ENCODE measurements around the gene C10orf143.
A peak's percentile ranks its signal among the peaks of the same experiment; 100 is the strongest.

Gene C10orf143

DNA sequence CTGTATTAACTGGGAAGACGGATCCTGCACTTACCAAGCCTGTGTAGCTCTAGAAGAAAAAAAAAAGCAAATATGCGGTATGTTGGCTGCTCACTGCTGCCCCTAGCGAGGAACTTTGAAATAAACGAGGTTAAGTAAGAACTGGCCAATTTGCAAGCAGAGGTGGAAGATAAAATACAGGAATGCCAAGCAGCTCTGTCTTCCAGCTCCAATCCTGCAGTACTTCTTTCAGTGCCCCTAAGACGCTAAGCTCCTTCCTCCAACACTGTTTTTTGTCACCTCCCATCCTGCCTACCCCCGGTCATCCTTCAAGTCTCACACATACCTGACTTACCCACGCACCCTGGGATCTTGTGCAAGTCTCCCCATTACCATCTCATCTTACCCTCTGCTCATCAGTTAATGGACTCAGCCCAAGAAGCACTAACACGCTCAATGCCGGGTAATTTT lies 809 bp downstream of the C10orf143 start (continued):
- TF ChIP-seq ZBTB49 (tag by site-specific recombination; IDR thresholded peaks at IDR 0.05; ENCODE audit: low read depth) (no peak), ZNF580 (tag by site-specific recombination; IDR thresholded peaks at IDR 0.05) (peak; percentile 58; the same call in 1 of the 2 replicates), ZFHX2 (tag by site-specific recombination; conservative IDR thresholded peaks at IDR 0.05) (peak; percentile 70), ZNF76 (tag by site-specific recombination; IDR thresholded peaks at IDR 0.05; ENCODE audit: borderline replicate concordance, low read depth) (no peak), ZNF560 (tag by site-specific recombination; IDR thresholded peaks at IDR 0.05; ENCODE audit: borderline replicate concordance) (no peak), ZNF585B (tag by site-specific recombination; IDR thresholded peaks at IDR 0.05) (no peak), ZNF660 (tag by site-specific recombination; IDR thresholded peaks at IDR 0.05) (peak; percentile 30; the same call in 1 of the 2 replicates), ZNF629 (tag by site-specific recombination; IDR thresholded peaks at IDR 0.05) (no peak), KLF7 (tag by site-specific recombination; IDR thresholded peaks at IDR 0.05; ENCODE audit: borderline replicate concordance) (no peak), ZNF23 (tag by site-specific recombination; IDR thresholded peaks at IDR 0.05; ENCODE audit: borderline replicate concordance) (no peak), ZNF184 (tag by site-specific recombination; IDR thresholded peaks at IDR 0.05) (no peak), ZNF366 (tag by site-specific recombination; conservative IDR thresholded peaks at IDR 0.05) (peak; percentile 52; the same call in 1 of the 2 replicates), ZNF350 (tag by site-specific recombination; IDR thresholded peaks at IDR 0.05) (no peak), EGR2 (tag by site-specific recombination; IDR thresholded peaks at IDR 0.05; ENCODE audit: low read depth) (peak; percentile 66), MZF1 (tag by site-specific recombination; IDR thresholded peaks at IDR 0.05; ENCODE audit: borderline replicate concordance) (peak; percentile 55; the same call in 1 of the 2 replicates), ZBTB11 (tag by site-specific recombination; conservative IDR thresholded peaks at IDR 0.05; ENCODE audit: low read depth) (no peak)
- TF ChIP-seq, protein P1, sequence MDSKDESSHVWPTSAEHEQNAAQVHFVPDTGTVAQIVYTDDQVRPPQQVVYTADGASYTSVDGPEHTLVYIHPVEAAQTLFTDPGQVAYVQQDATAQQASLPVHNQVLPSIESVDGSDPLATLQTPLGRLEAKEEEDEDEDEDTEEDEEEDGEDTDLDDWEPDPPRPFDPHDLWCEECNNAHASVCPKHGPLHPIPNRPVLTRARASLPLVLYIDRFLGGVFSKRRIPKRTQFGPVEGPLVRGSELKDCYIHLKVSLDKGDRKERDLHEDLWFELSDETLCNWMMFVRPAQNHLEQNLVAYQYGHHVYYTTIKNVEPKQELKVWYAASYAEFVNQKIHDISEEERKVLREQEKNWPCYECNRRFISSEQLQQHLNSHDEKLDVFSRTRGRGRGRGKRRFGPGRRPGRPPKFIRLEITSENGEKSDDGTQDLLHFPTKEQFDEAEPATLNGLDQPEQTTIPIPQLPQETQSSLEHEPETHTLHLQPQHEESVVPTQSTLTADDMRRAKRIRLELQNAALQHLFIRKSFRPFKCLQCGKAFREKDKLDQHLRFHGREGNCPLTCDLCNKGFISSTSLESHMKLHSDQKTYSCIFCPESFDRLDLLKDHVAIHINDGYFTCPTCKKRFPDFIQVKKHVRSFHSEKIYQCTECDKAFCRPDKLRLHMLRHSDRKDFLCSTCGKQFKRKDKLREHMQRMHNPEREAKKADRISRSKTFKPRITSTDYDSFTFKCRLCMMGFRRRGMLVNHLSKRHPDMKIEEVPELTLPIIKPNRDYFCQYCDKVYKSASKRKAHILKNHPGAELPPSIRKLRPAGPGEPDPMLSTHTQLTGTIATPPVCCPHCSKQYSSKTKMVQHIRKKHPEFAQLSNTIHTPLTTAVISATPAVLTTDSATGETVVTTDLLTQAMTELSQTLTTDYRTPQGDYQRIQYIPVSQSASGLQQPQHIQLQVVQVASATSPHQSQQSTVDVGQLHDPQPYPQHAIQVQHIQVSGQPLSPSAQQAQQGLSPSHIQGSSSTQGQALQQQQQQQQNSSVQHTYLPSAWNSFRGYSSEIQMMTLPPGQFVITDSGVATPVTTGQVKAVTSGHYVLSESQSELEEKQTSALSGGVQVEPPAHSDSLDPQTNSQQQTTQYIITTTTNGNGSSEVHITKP (tag by site-specific recombination; IDR thresholded peaks at IDR 0.05) = peak; percentile 94
- TF ChIP-seq, protein P2, sequence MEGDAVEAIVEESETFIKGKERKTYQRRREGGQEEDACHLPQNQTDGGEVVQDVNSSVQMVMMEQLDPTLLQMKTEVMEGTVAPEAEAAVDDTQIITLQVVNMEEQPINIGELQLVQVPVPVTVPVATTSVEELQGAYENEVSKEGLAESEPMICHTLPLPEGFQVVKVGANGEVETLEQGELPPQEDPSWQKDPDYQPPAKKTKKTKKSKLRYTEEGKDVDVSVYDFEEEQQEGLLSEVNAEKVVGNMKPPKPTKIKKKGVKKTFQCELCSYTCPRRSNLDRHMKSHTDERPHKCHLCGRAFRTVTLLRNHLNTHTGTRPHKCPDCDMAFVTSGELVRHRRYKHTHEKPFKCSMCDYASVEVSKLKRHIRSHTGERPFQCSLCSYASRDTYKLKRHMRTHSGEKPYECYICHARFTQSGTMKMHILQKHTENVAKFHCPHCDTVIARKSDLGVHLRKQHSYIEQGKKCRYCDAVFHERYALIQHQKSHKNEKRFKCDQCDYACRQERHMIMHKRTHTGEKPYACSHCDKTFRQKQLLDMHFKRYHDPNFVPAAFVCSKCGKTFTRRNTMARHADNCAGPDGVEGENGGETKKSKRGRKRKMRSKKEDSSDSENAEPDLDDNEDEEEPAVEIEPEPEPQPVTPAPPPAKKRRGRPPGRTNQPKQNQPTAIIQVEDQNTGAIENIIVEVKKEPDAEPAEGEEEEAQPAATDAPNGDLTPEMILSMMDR (tag by site-specific recombination; IDR thresholded peaks at IDR 0.05) = peak; percentile 87

Measured in HEK293 (cell line).